ENCODE data around the gene CARD8.
"Not testable (repeated sequence)": the region's sequence is repeated elsewhere in the genome, so short reads cannot be mapped to it uniquely, and the experiment has no call there.

The CARD8 gene

GRCh38 chr19:48255376-48256303 is at the start of gene CARD8:
CARD8 (minus strand) TSS chr19:48255912; CDS start chr19:48241020, 14,892 bp downstream.
- DNase-seq, result peak; percentile 68

GRCh38 chr19:48303866-48304265 is 48.2 kb upstream of the CARD8 start:
- no peak for DNase-seq

- no peak for DNase-seq
These were observed 47.7 kb upstream of the CARD8 start for GRCh38 chr19:48303367-48303766.

- DNase-seq, result no peak
These were observed 46.9 kb upstream of the CARD8 start for GRCh38 chr19:48302600-48302959.

GRCh38 chr19:48301886-48302599 is 46.3 kb upstream of the CARD8 start:
- DNase-seq, result no peak

- DNase-seq, result no peak
These were observed 42.3 kb upstream of the CARD8 start for GRCh38 chr19:48297975-48298374.

- DNase-seq, result no peak
These were observed 41.4 kb upstream of the CARD8 start for GRCh38 chr19:48296963-48297734.

- no peak for DNase-seq
These were observed 39.7 kb upstream of the CARD8 start for GRCh38 chr19:48295458-48295857.

- no peak for DNase-seq
These were observed 37.1 kb upstream of the CARD8 start for GRCh38 chr19:48292798-48293197.

GRCh38 chr19:48291489-48291815 is 35.7 kb upstream of the CARD8 start:
- not testable (repeated sequence) for DNase-seq

GRCh38 chr19:48290771-48291488 is 35.2 kb upstream of the CARD8 start:
- DNase-seq, result no peak

- DNase-seq, result no peak
These were observed 34.7 kb upstream of the CARD8 start for GRCh38 chr19:48290401-48290770.

GRCh38 chr19:48287748-48288147 is 32.0 kb upstream of the CARD8 start:
- no peak for DNase-seq

- DNase-seq, result no peak
These were observed 29.2 kb upstream of the CARD8 start for GRCh38 chr19:48284896-48285295.

- no peak for DNase-seq
These were observed 28.2 kb upstream of the CARD8 start for GRCh38 chr19:48283908-48284307.

- DNase-seq, result no peak
These were observed 24.0 kb upstream of the CARD8 start for GRCh38 chr19:48279747-48280146.

GRCh38 chr19:48274938-48275337 is 19.2 kb upstream of the CARD8 start:
- DNase-seq, result no peak

- no peak for DNase-seq
These were observed 18.5 kb upstream of the CARD8 start for GRCh38 chr19:48274173-48274572.

- no peak for DNase-seq
These were observed 15.9 kb upstream of the CARD8 start for GRCh38 chr19:48271531-48272151.

GRCh38 chr19:48269617-48270026 is 13.9 kb upstream of the CARD8 start:
- DNase-seq, result not testable (repeated sequence)

- DNase-seq, result not testable (repeated sequence)
These were observed 9.6 kb upstream of the CARD8 start for GRCh38 chr19:48265326-48265725.

GRCh38 chr19:48260359-48260714 is 4.6 kb upstream of the CARD8 start:
- not testable (repeated sequence) for DNase-seq
